ENCODE data around the gene STAT5A. TPM values are rescaled to one million over a fixed set of nuclear protein-coding genes. Genes with fewer than 3 reads are reported as not detected.

STAT5A gene
- total and polyA plus RNA-seq, 8 donors, result 10.5 to 19.8 (median 14.5) TPM

- Histone ChIP-seq H3K4me1 (peaks cover 0 to 12% (median 0%) of the 10 kb centered on the region in 3 donors), H3K27ac (no peak overlapping the region), H3K27me3 (no peaks in the 10 kb centered on the region), H3K36me3 (no peaks in the 10 kb centered on the region), H3K4me3 (no peak overlapping the region), H3K9me3 (no peaks in the 10 kb centered on the region)
- TF ChIP-seq, protein P1, sequence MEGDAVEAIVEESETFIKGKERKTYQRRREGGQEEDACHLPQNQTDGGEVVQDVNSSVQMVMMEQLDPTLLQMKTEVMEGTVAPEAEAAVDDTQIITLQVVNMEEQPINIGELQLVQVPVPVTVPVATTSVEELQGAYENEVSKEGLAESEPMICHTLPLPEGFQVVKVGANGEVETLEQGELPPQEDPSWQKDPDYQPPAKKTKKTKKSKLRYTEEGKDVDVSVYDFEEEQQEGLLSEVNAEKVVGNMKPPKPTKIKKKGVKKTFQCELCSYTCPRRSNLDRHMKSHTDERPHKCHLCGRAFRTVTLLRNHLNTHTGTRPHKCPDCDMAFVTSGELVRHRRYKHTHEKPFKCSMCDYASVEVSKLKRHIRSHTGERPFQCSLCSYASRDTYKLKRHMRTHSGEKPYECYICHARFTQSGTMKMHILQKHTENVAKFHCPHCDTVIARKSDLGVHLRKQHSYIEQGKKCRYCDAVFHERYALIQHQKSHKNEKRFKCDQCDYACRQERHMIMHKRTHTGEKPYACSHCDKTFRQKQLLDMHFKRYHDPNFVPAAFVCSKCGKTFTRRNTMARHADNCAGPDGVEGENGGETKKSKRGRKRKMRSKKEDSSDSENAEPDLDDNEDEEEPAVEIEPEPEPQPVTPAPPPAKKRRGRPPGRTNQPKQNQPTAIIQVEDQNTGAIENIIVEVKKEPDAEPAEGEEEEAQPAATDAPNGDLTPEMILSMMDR (IDR thresholded peaks at IDR 0.05), result no peak
- 72 to 77% methylated on average over 3 of the region's 3 CpGs for WGBS, 2 donors
- intact Hi-C loops (cut with DNase I), result no loop called here
- FAIRE-seq, result no peak
- DNase-seq, result no peak
- ATAC-seq, result no peak
Observed at GRCh38 chr17:42271006-42271778, 17.1 kb upstream of the STAT5A start.

DNA sequence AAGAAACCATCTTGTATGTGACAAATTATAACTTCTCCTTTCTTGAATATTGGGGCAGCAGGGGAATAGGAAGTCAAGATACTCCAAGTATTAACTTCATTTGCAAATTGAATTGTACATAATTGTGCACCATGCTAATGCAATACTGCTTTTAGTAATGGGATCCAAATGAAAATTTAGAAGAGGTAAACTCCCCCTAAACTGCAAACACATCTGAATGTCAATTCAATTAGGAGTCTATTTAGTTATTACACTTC, 16.6 kb upstream of the STAT5A start:
- intact Hi-C loops (cut with DNase I), result no loop called here
- Histone ChIP-seq H3K27ac (no peak overlapping the region), H3K36me3 (no peaks in the 10 kb centered on the region), H3K9me3 (no peaks in the 10 kb centered on the region), H3K27me3 (no peaks in the 10 kb centered on the region), H3K4me3 (no peak overlapping the region), H3K4me1 (peaks cover 0 to 12% (median 0%) of the 10 kb centered on the region in 3 donors)
- ATAC-seq, result no peak
- TF ChIP-seq, protein P1 (IDR thresholded peaks at IDR 0.05), result no peak
- DNase-seq, result no peak
- no peak for FAIRE-seq

DNA sequence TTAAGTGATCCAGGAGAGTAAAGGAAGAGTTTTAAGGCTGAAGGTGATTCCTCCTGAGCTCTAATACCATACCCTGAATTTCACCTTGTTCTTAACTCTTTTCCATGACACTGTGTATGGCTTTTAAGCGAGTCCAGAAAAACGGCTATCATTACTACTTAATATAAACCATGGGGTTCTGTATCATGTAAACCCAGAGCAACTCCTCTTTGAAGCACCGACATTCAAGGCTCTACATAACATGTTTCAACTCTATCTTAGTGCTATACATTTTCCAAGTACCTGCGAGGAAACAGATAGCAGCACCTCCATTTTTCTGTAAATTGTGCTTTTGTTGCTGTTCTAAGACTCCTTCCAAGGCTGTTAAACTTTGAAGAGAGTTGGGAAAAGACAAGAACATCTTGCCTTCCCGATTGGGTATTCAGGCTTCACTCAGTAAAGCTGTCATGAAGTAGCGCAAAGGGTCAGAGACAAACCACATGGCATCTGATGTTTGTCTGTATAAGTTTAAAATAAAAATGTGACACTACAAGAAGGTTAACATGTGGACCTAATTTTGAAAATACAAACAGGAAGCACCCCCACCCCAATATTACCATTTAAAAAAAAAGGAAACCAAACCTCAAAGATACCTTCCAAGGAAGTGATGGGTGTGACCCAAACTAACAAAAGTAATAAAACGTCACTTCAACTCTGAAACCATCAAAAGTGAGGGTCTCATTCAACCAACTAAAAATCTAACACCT, 16.0 kb upstream of the STAT5A start:
- ATAC-seq, result no peak
- Histone ChIP-seq H3K9me3 (no peaks in the 10 kb centered on the region), H3K4me1 (peaks cover 0 to 12% (median 0%) of the 10 kb centered on the region in 3 donors), H3K27me3 (no peaks in the 10 kb centered on the region), H3K27ac (no peak overlapping the region), H3K36me3 (no peaks in the 10 kb centered on the region), H3K4me3 (no peak overlapping the region)
- TF ChIP-seq, protein P1 (IDR thresholded peaks at IDR 0.05), result no peak
- 80 to 84% methylated on average over 7 of the region's 7 CpGs for WGBS, 2 donors
- no peak for FAIRE-seq
- DNase-seq, result no peak
- intact Hi-C loops (cut with DNase I), result no loop called here

GRCh38 chr17:42273474-42274252, 14.6 kb upstream of the STAT5A start:
- no peaks in the 10 kb centered on the region for H3K27me3 ChIP-seq
- ATAC-seq (no peak), DNase-seq (no peak), FAIRE-seq (no peak)
- no peaks in the 10 kb centered on the region for H3K36me3 ChIP-seq
- no peak overlapping the region for H3K4me3 ChIP-seq
- TF ChIP-seq, protein P1 (IDR thresholded peaks at IDR 0.05), result no peak
- H3K9me3 ChIP-seq, result no peaks in the 10 kb centered on the region
- WGBS, 2 donors, result 63 to 67% methylated on average over 7 of the region's 7 CpGs
- intact Hi-C loops (cut with DNase I), result no loop called here
- H3K4me1 ChIP-seq, result peaks cover 0 to 12% (median 0%) of the 10 kb centered on the region in 3 donors
- no peak overlapping the region for H3K27ac ChIP-seq

Data from pancreas (tissue), 10 donors.